Measurements from ENCODE around the gene ALKBH8. TPM values are rescaled to one million over a fixed set of nuclear protein-coding genes. Genes with fewer than 3 reads are reported as not detected.
A peak's percentile ranks its signal among the peaks of the same experiment; 100 is the strongest.
"Not testable (repeated sequence)": the region's sequence is repeated elsewhere in the genome, so short reads cannot be mapped to it uniquely, and the experiment has no call there.

ALKBH8 gene
- total and polyA plus RNA-seq, 4 donors: 2.5 to 4.7 (median 3.0) TPM

DNA sequence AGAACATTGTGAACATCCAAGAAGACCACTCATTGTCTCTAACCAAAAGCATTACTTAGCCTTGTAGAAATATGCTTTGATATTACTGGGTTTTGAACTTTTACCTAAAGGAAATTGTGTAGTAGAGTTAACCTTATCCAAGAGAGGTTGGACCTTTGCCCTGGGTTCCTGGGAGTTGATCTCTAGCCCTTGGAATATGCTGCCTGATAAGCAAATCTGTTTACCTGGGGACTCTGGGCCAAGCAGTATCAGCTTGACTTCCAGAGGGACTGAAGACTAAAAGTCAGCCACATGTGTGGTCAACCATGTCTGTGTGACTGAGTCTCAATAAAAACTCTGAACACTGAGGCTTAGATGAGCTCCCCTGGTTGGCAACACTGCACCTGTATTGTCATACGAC is 63.8 kb downstream of the ALKBH8 start:
- peaks cover 1 to 21% (median 11%) of the 10 kb centered on the region in 4 donors for H3K36me3 ChIP-seq (ENCODE audit: control insufficient read depth in 4 of 4, insufficient read depth in 3 of 4, low read depth in 1 of 4, low read length in 3 of 4)
- TF ChIP-seq HNF4A (conservative IDR thresholded peaks at IDR 0.05): peak; percentile 56 to 82
- TF ChIP-seq GABPA (IDR thresholded peaks at IDR 0.05 in 1 of 2, conservative IDR thresholded peaks at IDR 0.05 in 1 of 2): no peak
- no peak for TF ChIP-seq YY1 (IDR thresholded peaks at IDR 0.05)
- no peak for TF ChIP-seq FOXA1 (IDR thresholded peaks at IDR 0.05)
- TF ChIP-seq SP1 (IDR thresholded peaks at IDR 0.05): peak; percentile 18
- TF ChIP-seq JUND (IDR thresholded peaks at IDR 0.05): no peak
- no peak for TF ChIP-seq RAD21 (IDR thresholded peaks at IDR 0.05)

DNA sequence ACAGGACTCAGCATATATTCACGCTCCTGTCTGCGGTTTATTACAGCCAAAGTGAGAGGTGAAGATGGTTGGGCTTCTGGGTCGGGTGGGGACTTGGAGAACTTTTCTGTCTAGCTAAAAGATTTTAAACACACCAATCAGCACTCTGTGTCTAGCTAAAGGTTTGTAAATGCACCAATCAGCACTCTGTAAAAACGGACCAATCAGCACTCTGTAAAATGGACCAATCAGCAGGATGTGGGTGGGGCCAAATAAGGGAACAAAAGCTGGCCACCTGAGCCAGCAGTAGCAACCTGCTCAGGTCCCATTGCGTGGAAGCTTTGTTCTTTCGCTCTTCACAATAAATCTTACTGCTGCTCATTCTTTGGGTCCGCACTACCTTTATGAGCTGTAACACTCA is 68.2 kb downstream of the ALKBH8 start:
- H3K27ac ChIP-seq (ENCODE audit: low read depth in 1 of 2, low read length in 2 of 2); H3K4me1 ChIP-seq (ENCODE audit: control insufficient read depth in 4 of 4, insufficient read depth in 4 of 4, low read length in 3 of 4); H3K36me3 ChIP-seq (ENCODE audit: control insufficient read depth in 4 of 4, insufficient read depth in 3 of 4, low read depth in 1 of 4, low read length in 3 of 4); H3K27me3 ChIP-seq (ENCODE audit: control insufficient read depth in 4 of 4, insufficient read depth in 4 of 4, low read length in 3 of 4); DNase-seq (ENCODE audit: low spot score); H3K9ac ChIP-seq (ENCODE audit: low read depth in 1 of 2, low read length in 2 of 2); H3K9me3 ChIP-seq (ENCODE audit: control insufficient read depth in 4 of 4, low read length in 3 of 4); H3K4me3 ChIP-seq (ENCODE audit: low read depth in 1 of 3, low read length in 3 of 3): not testable (repeated sequence)
- 93% methylated on average over 7 of the region's 7 CpGs for WGBS

More for the DNA sequence above, 63.8 kb downstream of the ALKBH8 start:
- Histone ChIP-seq H3K9me3 (ENCODE audit: control insufficient read depth in 4 of 4, low read length in 3 of 4) (peaks cover 0 to 5% (median under 1%) of the 10 kb centered on the region in 4 donors), H3K27ac (ENCODE audit: low read depth in 1 of 2, low read length in 2 of 2) (no peak overlapping the region), H3K27me3 (ENCODE audit: control insufficient read depth in 4 of 4, insufficient read depth in 4 of 4, low read length in 3 of 4) (no peaks in the 10 kb centered on the region), H3K4me1 (ENCODE audit: control insufficient read depth in 4 of 4, insufficient read depth in 4 of 4, low read length in 3 of 4) (no peaks in the 10 kb centered on the region), H3K9ac (ENCODE audit: low read depth in 1 of 2, low read length in 2 of 2) (no peak overlapping the region), H3K4me3 (ENCODE audit: low read depth in 1 of 3, low read length in 3 of 3) (no peak overlapping the region)
- 96% methylated on average over 1 of the region's 1 CpG for WGBS
- no peak for DNase-seq (ENCODE audit: low spot score)

DNA sequence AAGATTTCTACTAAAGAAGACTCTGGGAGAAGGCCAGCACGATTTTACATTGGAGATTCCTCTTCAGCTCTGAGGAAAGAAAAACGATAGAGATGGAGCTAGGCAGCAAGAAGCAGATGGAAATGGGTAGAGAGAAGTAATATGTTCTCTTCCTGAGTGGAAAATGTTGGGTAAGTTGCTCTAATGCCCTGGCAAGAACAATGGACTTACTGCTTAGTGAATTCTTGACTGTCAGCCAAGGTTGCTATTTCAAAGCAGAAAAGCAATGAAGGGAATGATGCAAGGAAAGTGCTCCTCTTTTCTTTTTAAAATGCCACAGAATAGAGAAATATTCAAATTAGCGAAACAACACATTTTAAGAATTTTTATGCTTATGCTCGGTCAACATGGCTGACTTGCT is 69.5 kb downstream of the ALKBH8 start:
- H3K27ac ChIP-seq (ENCODE audit: low read depth in 1 of 2, low read length in 2 of 2): no peak overlapping the region
- no peak overlapping the region for H3K4me3 ChIP-seq (ENCODE audit: low read depth in 1 of 3, low read length in 3 of 3)
- H3K9me3 ChIP-seq (ENCODE audit: control insufficient read depth in 4 of 4, low read length in 3 of 4): no peaks in the 10 kb centered on the region
- no peak for DNase-seq (ENCODE audit: low spot score)
- H3K9ac ChIP-seq (ENCODE audit: low read depth in 1 of 2, low read length in 2 of 2): no peak overlapping the region
- H3K27me3 ChIP-seq (ENCODE audit: control insufficient read depth in 4 of 4, insufficient read depth in 4 of 4, low read length in 3 of 4): no peaks in the 10 kb centered on the region
- TF ChIP-seq NR2F2 (IDR thresholded peaks at IDR 0.05): no peak
- no peak for TF ChIP-seq RAD21 (IDR thresholded peaks at IDR 0.05)
- no peak for TF ChIP-seq HNF4G (IDR thresholded peaks at IDR 0.05)
- TF ChIP-seq SP1 (IDR thresholded peaks at IDR 0.05): no peak
- peak in 1 of 2 donors; percentile 6 for TF ChIP-seq HNF4A (conservative IDR thresholded peaks at IDR 0.05)
- no peak for TF ChIP-seq FOXA1 (IDR thresholded peaks at IDR 0.05)
- TF ChIP-seq GABPA (IDR thresholded peaks at IDR 0.05 in 1 of 2, conservative IDR thresholded peaks at IDR 0.05 in 1 of 2): no peak
- no peak for TF ChIP-seq TAF1 (conservative IDR thresholded peaks at IDR 0.05)
- WGBS: 81% methylated on average over 4 of the region's 4 CpGs
- H3K36me3 ChIP-seq (ENCODE audit: control insufficient read depth in 4 of 4, insufficient read depth in 3 of 4, low read depth in 1 of 4, low read length in 3 of 4): no peaks in the 10 kb centered on the region
- H3K4me1 ChIP-seq (ENCODE audit: control insufficient read depth in 4 of 4, insufficient read depth in 4 of 4, low read length in 3 of 4): no peaks in the 10 kb centered on the region

DNA sequence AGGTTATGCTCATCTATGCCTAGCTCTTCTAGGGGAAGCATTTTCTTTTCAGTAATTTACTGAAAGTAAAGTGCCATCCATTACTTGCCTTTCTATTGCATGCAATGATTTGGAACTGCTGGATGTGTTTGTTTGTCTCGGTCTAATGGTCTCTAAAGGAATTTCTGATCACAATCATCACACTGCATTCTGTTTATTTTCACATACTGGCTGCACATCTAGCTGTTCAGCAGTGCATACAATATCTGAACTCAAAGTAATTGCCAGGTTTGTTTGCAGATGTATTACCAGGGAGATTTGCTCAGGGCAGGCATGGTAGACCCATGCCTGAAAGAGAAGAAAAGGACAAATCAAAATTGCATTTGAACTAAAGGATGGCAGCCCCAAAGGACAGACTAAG is 71.5 kb downstream of the ALKBH8 start:
- no peaks in the 10 kb centered on the region for H3K9me3 ChIP-seq (ENCODE audit: control insufficient read depth in 4 of 4, low read length in 3 of 4)
- no peak overlapping the region for H3K4me3 ChIP-seq (ENCODE audit: low read depth in 1 of 3, low read length in 3 of 3)
- TF ChIP-seq, protein P1, sequence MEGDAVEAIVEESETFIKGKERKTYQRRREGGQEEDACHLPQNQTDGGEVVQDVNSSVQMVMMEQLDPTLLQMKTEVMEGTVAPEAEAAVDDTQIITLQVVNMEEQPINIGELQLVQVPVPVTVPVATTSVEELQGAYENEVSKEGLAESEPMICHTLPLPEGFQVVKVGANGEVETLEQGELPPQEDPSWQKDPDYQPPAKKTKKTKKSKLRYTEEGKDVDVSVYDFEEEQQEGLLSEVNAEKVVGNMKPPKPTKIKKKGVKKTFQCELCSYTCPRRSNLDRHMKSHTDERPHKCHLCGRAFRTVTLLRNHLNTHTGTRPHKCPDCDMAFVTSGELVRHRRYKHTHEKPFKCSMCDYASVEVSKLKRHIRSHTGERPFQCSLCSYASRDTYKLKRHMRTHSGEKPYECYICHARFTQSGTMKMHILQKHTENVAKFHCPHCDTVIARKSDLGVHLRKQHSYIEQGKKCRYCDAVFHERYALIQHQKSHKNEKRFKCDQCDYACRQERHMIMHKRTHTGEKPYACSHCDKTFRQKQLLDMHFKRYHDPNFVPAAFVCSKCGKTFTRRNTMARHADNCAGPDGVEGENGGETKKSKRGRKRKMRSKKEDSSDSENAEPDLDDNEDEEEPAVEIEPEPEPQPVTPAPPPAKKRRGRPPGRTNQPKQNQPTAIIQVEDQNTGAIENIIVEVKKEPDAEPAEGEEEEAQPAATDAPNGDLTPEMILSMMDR (IDR thresholded peaks at IDR 0.05; ENCODE audit: low read depth, low read length, missing input control): no peak
- no peak for TF ChIP-seq RXRA (IDR thresholded peaks at IDR 0.05)
- TF ChIP-seq, protein P2, sequence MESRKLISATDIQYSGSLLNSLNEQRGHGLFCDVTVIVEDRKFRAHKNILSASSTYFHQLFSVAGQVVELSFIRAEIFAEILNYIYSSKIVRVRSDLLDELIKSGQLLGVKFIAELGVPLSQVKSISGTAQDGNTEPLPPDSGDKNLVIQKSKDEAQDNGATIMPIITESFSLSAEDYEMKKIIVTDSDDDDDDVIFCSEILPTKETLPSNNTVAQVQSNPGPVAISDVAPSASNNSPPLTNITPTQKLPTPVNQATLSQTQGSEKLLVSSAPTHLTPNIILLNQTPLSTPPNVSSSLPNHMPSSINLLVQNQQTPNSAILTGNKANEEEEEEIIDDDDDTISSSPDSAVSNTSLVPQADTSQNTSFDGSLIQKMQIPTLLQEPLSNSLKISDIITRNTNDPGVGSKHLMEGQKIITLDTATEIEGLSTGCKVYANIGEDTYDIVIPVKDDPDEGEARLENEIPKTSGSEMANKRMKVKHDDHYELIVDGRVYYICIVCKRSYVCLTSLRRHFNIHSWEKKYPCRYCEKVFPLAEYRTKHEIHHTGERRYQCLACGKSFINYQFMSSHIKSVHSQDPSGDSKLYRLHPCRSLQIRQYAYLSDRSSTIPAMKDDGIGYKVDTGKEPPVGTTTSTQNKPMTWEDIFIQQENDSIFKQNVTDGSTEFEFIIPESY (IDR thresholded peaks at IDR 0.05): no peak
- TF ChIP-seq, protein P3, sequence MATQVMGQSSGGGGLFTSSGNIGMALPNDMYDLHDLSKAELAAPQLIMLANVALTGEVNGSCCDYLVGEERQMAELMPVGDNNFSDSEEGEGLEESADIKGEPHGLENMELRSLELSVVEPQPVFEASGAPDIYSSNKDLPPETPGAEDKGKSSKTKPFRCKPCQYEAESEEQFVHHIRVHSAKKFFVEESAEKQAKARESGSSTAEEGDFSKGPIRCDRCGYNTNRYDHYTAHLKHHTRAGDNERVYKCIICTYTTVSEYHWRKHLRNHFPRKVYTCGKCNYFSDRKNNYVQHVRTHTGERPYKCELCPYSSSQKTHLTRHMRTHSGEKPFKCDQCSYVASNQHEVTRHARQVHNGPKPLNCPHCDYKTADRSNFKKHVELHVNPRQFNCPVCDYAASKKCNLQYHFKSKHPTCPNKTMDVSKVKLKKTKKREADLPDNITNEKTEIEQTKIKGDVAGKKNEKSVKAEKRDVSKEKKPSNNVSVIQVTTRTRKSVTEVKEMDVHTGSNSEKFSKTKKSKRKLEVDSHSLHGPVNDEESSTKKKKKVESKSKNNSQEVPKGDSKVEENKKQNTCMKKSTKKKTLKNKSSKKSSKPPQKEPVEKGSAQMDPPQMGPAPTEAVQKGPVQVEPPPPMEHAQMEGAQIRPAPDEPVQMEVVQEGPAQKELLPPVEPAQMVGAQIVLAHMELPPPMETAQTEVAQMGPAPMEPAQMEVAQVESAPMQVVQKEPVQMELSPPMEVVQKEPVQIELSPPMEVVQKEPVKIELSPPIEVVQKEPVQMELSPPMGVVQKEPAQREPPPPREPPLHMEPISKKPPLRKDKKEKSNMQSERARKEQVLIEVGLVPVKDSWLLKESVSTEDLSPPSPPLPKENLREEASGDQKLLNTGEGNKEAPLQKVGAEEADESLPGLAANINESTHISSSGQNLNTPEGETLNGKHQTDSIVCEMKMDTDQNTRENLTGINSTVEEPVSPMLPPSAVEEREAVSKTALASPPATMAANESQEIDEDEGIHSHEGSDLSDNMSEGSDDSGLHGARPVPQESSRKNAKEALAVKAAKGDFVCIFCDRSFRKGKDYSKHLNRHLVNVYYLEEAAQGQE (IDR thresholded peaks at IDR 0.05): no peak
- no peak for TF ChIP-seq FOXA2 (IDR thresholded peaks at IDR 0.05)
- TF ChIP-seq, protein P4, sequence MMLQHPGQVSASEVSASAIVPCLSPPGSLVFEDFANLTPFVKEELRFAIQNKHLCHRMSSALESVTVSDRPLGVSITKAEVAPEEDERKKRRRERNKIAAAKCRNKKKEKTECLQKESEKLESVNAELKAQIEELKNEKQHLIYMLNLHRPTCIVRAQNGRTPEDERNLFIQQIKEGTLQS (IDR thresholded peaks at IDR 0.05): no peak
- TF ChIP-seq, protein P5, sequence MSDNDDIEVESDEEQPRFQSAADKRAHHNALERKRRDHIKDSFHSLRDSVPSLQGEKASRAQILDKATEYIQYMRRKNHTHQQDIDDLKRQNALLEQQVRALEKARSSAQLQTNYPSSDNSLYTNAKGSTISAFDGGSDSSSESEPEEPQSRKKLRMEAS (IDR thresholded peaks at IDR 0.05): no peak
- TF ChIP-seq YY1 (IDR thresholded peaks at IDR 0.05): no peak
- TF ChIP-seq HNF4A (conservative IDR thresholded peaks at IDR 0.05): no peak
- no peak for TF ChIP-seq FOXA1 (IDR thresholded peaks at IDR 0.05)
- TF ChIP-seq TAF1 (conservative IDR thresholded peaks at IDR 0.05): no peak
- no peak for TF ChIP-seq HNF4G (IDR thresholded peaks at IDR 0.05)
- 72% methylated on average over 1 of the region's 1 CpG for WGBS
- no peaks in the 10 kb centered on the region for H3K36me3 ChIP-seq (ENCODE audit: control insufficient read depth in 4 of 4, insufficient read depth in 3 of 4, low read depth in 1 of 4, low read length in 3 of 4)
- H3K27ac ChIP-seq (ENCODE audit: low read depth in 1 of 2, low read length in 2 of 2): no peak overlapping the region
- no peak for DNase-seq (ENCODE audit: low spot score)
- H3K9ac ChIP-seq (ENCODE audit: low read depth in 1 of 2, low read length in 2 of 2): no peak overlapping the region
- no peaks in the 10 kb centered on the region for H3K27me3 ChIP-seq (ENCODE audit: control insufficient read depth in 4 of 4, insufficient read depth in 4 of 4, low read length in 3 of 4)
- no peaks in the 10 kb centered on the region for H3K4me1 ChIP-seq (ENCODE audit: control insufficient read depth in 4 of 4, insufficient read depth in 4 of 4, low read length in 3 of 4)
